D721Med (cell line): ENCODE data around the gene POU6F2.

ENCODE experiments used
- DNase-seq: peaks from one replicate; pipeline ENCODE4 v3.0.0; 2011; ENCODE audit warnings: low spot score; ENCODE audit not compliant: insufficient read length
- FAIRE-seq: peaks from 2 replicates; lab custom pipeline; 2011; peaks lifted over from hg19 to GRCh38; lab: Jason Lieb, UNC
- TF ChIP-seq, protein P1 (sequence below): IDR thresholded peaks from 2 replicates; pipeline ENCODE4 v1.5.1; 2012; ENCODE audit warnings: mild to moderate bottlenecking, control low read depth; ENCODE audit not compliant: insufficient read depth; ENCODE audit errors: missing control alignments

The POU6F2 gene

DNA sequence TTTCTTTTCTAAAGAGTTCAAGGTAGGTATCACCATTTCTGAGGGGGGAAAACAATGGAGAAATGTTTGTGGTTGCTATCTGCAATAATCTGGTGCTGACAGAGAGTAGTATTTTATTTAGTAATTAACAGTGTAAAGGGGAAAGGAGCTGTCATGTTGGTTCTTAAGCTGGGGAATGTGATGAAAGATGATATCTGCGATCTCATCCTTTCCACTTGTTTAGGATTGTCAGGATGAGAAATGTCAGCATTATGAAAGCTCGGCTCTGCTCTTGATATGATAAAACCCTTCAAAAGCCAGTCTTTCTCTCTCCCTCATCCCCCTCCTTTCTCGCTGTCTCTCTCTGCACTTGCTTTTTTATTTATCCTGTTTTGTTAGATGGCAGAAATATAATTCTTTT, 106.1 kb downstream of the POU6F2 start:
- FAIRE-seq: no peak
- no peak for DNase-seq
- TF ChIP-seq, protein P1, sequence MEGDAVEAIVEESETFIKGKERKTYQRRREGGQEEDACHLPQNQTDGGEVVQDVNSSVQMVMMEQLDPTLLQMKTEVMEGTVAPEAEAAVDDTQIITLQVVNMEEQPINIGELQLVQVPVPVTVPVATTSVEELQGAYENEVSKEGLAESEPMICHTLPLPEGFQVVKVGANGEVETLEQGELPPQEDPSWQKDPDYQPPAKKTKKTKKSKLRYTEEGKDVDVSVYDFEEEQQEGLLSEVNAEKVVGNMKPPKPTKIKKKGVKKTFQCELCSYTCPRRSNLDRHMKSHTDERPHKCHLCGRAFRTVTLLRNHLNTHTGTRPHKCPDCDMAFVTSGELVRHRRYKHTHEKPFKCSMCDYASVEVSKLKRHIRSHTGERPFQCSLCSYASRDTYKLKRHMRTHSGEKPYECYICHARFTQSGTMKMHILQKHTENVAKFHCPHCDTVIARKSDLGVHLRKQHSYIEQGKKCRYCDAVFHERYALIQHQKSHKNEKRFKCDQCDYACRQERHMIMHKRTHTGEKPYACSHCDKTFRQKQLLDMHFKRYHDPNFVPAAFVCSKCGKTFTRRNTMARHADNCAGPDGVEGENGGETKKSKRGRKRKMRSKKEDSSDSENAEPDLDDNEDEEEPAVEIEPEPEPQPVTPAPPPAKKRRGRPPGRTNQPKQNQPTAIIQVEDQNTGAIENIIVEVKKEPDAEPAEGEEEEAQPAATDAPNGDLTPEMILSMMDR: no peak

DNA sequence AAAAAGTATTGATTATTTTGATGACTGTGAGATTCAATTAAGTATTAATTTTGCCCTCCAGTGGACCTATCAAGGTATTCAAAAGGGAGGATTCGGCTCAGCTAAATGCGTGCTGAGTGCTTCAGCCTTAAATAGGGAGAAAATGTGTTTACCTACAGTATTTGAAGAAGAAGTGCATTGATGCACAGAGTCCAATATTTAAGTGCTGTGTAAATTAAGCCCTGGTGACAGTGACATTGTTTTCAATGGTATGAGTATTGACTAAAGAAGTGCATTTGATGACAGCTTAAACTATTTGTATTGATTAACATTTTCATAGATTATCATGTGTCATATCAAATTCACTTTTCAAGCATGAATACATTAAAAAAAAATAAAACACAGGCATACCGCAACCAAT, 106.6 kb downstream of the POU6F2 start:
- no peak for DNase-seq
- FAIRE-seq: no peak
- TF ChIP-seq, protein P1: no peak

DNA sequence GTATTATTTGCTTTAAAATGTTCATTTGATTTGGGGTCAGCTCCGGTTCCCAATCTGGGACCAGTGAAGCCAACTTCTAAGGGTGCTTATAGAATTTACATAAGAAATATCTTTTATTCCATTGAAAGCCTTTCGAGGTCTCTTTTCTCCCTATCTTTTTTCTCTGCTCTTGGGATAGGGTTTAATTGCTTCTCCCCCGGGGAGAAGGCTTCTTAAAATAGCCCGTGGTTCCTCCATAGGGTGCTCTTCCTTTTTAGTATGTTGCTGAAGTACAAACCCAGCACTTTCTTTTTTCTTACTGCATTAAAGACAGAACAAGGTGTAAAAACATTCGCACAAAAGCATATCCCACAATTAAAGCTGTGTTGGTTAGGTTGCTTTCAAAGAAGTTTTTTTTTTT, 107.5 kb downstream of the POU6F2 start:
- DNase-seq (no peak), FAIRE-seq (no peak)
- TF ChIP-seq, protein P1: no peak

DNA sequence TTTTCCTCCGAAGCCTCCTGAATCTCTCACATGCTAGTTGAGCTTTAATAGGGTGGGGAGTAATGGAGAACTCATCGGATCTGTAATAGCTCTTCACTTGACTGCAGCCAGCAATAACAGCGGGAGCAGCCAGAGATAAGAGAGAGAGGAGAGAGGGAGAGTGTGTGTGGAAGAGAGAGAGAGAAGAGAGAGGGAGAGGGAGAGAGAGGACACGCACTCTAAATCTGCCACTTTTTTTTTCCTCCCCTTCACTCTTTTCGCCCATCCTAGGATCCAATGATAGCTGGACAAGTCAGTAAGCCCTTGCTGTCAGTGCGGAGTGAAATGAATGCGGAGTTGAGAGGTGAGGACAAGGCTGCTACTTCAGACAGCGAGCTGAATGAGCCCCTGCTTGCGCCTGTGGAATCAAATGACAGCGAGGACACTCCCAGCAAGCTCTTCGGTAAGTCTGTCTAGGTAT, 107.9 kb downstream of the POU6F2 start:
- DNase-seq: no peak
- no peak for FAIRE-seq
- TF ChIP-seq, protein P1: no peak

DNA sequence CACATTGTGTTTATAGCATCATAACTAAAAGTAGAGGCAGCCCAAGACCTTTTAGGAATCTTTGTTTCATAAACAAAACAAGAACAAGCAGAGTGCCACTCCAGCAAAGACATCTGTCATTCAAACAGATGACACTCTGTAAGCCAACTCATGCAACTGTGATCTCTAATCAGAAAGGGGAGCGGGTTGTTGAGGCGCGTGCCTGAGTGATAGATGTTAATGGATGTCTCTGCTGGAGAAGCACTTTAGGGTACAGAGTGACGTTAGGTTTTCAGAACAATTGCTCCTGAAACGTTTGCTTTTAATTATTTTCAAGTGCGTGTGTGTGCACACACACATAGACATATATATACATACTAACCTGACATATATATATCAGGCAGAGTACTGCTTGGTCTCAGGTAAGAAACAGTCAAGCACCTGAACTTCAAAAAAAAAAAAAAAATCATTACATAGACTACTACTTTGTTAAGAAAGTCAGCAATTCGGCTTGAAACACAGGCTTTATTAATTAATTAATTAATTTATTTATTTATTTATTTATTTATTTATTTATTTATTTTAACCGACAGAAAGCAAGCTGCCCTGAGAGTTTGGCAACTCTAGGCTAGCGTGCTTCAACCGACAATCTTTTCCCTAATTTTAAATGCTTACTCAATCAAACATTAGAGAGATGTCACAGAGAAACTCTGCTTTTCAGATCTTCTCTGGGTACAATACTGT, 109.1 kb downstream of the POU6F2 start:
- FAIRE-seq (no peak), DNase-seq (no peak)
- TF ChIP-seq, protein P1: no peak

DNA sequence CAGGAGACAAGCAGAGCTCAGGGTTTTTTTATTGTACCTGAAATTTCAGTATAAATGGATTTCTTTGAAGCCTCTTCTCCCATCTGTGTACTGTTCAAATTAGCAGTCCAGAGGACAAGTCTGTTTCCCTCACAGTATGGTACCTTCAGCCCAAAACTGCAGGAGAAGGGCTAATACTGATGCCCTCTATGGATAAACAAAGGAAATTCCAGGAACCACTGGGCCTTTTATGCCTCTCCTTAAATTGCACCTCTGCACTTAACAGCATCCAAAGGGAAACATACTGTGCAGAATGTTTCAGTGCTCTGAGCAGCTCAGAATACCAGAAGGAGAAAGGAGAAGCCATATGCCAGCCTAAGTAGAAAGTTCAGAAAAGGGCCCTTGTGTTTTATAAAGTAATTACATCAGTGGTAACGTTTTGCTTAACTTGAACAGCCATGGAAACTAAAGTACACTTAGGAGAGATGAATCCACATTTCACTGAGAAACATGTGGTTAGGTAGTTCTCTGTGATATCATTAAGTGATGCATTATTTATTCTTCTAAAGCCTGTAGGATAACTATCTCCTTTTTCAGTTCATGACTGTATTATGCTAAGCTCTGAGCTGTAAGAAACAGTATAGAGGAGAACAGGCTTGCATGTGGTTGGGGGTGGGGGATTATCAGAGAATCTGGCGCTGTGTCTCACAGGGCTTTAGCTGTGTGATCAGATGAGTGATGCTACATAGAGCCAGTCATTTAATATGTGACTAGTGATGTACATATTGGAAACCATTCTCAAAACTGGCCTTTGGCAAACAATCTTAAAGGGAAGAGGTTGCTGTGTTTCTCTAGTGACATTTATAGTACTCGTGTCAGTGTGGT, 111.3 kb downstream of the POU6F2 start:
- no peak for DNase-seq
- TF ChIP-seq, protein P1: no peak
- FAIRE-seq: peak; percentile 88
